ENCODE results near the gene CTU1. TPM values are rescaled to one million over a fixed set of nuclear protein-coding genes. Genes with fewer than 3 reads are reported as not detected.

The CTU1 gene
- total RNA-seq, 1 experiment from 2014 or later: 8.6 TPM

DNA sequence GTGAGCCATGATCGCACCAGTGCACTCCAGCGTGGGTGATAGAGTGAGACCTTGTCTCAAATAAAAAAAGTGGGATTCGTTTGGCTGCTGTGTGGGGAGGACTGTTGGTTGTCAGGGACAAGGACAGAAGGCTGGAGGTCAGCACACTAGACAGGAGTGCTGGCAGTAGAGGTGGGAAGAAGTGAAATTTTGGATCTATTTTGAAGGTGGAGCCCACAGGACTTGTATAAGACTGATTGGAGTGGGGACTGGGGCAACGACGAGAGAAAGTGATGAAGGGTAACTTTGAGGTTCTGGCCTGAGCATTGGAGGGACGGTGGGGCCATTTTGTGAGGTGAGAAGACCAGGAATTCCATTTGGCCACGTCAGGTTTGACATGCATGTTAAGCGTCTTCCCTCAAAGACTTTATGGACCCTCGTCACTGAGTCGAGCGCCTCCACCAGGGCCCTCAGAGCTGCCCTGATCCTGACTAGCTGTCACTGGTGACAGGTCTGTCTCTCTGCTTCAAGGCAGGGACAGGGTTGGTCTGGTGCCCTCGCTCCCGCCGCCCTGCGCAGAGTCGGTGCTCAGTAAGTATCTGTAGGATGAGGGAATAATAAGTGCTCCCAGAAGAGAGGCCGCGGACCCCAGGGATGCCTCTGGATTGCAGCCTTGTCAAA is 673 bp downstream of the CTU1 start:
- ATAC-seq (peak; percentile 6), DNase-seq (ENCODE audit: low spot score) (no peak)
- peak overlapping the region; percentile 90 for H3K4me3 Mint-ChIP-seq
- CTCF ChIA-PET: interaction anchor here (0.7 to 1.4 kb wide), 3 partner anchors 13 to 152 kb away, joined by 3 to 4 read pairs (median 3); no protein-coding TSS in a partner anchor
- H3K27ac Mint-ChIP-seq: peak overlapping the region; percentile 75
- TF ChIP-seq EMX1 (CRISPR knock-in tag; IDR thresholded peaks at IDR 0.05) (no peak), GRHL2 (CRISPR knock-in tag; IDR thresholded peaks at IDR 0.05; ENCODE audit: insufficient replicate concordance, severe bottlenecking) (no peak), ZNF263 (CRISPR knock-in tag; IDR thresholded peaks at IDR 0.05; ENCODE audit: low read depth) (no peak), ZNF396 (CRISPR knock-in tag; IDR thresholded peaks at IDR 0.05; ENCODE audit: borderline replicate concordance) (no peak)
- TF ChIP-seq, protein P1, sequence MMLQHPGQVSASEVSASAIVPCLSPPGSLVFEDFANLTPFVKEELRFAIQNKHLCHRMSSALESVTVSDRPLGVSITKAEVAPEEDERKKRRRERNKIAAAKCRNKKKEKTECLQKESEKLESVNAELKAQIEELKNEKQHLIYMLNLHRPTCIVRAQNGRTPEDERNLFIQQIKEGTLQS (CRISPR knock-in tag; conservative IDR thresholded peaks at IDR 0.05): no peak
- peaks cover 3% of the 10 kb centered on the region; the same call in 1 of the 2 replicates for H3K36me3 Mint-ChIP-seq
- H3K27me3 Mint-ChIP-seq (ENCODE audit: low read depth): peaks cover 9% of the 10 kb centered on the region
- peaks cover 8% of the 10 kb centered on the region for H3K4me1 Mint-ChIP-seq
- H3K9me3 Mint-ChIP-seq: no peaks in the 10 kb centered on the region
- POLR2A ChIA-PET: no interaction called here

DNA sequence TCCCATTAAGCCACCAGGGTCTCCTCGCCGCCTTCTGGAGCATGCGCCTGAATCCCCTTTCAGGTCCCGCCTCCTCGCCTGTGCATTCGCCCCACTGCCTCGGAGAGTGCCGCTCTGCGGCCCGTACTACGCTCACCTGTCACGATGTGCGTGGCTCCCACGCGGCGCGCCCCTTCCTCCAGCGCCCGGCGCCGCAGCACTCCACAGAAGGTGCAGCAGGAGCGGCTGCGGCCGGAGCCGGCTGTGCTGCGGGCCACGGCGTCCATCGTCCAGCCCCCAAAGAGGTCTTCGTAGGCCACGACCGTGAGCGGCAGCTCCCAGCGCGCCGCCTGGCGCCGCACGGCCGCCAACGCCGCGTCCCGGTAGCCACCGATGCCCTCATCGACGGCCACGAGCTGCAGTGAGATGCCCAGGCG is 4.3 kb downstream of the CTU1 start:
- DNase-seq (ENCODE audit: low spot score) (no peak), ATAC-seq (no peak)

DNA sequence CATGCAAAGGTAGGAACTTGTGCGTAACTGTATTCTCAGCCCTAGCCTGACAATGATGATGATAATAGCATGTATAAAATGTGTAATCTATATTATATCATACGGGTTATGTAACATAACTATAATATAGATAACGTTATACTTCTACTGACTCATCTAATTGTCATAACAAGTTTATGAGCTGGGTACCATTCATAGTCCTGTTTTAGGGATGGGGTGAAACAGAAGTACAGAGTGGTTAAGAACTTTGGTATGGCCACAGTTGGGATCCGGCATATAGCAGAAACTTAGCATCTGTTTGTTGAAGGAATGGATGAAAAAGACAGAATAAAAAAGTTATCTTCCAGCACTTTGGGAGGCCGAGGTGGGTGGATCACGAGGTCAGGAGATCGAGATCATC is 5.2 kb downstream of the CTU1 start:
- TF ChIP-seq ETV6 (CRISPR knock-in tag; IDR thresholded peaks at IDR 0.05) (no peak), SP1 (CRISPR knock-in tag; conservative IDR thresholded peaks at IDR 0.05) (no peak), ZNF317 (CRISPR knock-in tag; IDR thresholded peaks at IDR 0.05; ENCODE audit: borderline replicate concordance, low read depth) (no peak), ZNF232 (CRISPR knock-in tag; IDR thresholded peaks at IDR 0.05) (no peak), GTF2I (CRISPR knock-in tag; conservative IDR thresholded peaks at IDR 0.05) (no peak), JAZF1 (CRISPR knock-in tag; IDR thresholded peaks at IDR 0.05) (no peak), EMX1 (CRISPR knock-in tag; IDR thresholded peaks at IDR 0.05) (no peak), ESRRA (CRISPR knock-in tag; IDR thresholded peaks at IDR 0.05; ENCODE audit: borderline replicate concordance) (no peak)
- TF ChIP-seq, protein P2, sequence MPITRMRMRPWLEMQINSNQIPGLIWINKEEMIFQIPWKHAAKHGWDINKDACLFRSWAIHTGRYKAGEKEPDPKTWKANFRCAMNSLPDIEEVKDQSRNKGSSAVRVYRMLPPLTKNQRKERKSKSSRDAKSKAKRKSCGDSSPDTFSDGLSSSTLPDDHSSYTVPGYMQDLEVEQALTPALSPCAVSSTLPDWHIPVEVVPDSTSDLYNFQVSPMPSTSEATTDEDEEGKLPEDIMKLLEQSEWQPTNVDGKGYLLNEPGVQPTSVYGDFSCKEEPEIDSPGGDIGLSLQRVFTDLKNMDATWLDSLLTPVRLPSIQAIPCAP (CRISPR knock-in tag; IDR thresholded peaks at IDR 0.05): no peak
- TF ChIP-seq, protein P3, sequence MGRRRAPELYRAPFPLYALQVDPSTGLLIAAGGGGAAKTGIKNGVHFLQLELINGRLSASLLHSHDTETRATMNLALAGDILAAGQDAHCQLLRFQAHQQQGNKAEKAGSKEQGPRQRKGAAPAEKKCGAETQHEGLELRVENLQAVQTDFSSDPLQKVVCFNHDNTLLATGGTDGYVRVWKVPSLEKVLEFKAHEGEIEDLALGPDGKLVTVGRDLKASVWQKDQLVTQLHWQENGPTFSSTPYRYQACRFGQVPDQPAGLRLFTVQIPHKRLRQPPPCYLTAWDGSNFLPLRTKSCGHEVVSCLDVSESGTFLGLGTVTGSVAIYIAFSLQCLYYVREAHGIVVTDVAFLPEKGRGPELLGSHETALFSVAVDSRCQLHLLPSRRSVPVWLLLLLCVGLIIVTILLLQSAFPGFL (CRISPR knock-in tag; IDR thresholded peaks at IDR 0.05; ENCODE audit: borderline replicate concordance): no peak
- ATAC-seq: no peak
- Mint-ChIP-seq H3K9me3 (no peaks in the 10 kb centered on the region), H3K36me3 (peaks cover 7% of the 10 kb centered on the region; the same call in 1 of the 2 replicates), H3K4me3 (no peak overlapping the region), H3K4me1 (peaks cover 5% of the 10 kb centered on the region), H3K27me3 (ENCODE audit: low read depth) (no peaks in the 10 kb centered on the region), H3K27ac (no peak overlapping the region)
- no peak for DNase-seq (ENCODE audit: low spot score)
- POLR2A ChIA-PET: no interaction called here
- CTCF ChIA-PET: no interaction called here

More for the DNA sequence above, 4.3 kb downstream of the CTU1 start:
- no peaks in the 10 kb centered on the region; the same call in none of the 2 replicates for H3K27me3 Mint-ChIP-seq (ENCODE audit: low read depth)
- ChIA-PET POLR2A (interaction anchor here (0.6 kb wide), 1 partner anchor 68 kb away, joined by 6 read pairs; no protein-coding TSS in a partner anchor), CTCF (interaction anchor here (0.6 to 0.7 kb wide), 2 partner anchors 9 to 182 kb away, joined by 3 to 4 read pairs; no protein-coding TSS in a partner anchor)
- peaks cover 8% of the 10 kb centered on the region for H3K4me1 Mint-ChIP-seq
- peaks cover 7% of the 10 kb centered on the region; the same call in 1 of the 2 replicates for H3K36me3 Mint-ChIP-seq
- H3K9me3 Mint-ChIP-seq: no peaks in the 10 kb centered on the region
- no peak overlapping the region for H3K27ac Mint-ChIP-seq
- TF ChIP-seq, protein P4, sequence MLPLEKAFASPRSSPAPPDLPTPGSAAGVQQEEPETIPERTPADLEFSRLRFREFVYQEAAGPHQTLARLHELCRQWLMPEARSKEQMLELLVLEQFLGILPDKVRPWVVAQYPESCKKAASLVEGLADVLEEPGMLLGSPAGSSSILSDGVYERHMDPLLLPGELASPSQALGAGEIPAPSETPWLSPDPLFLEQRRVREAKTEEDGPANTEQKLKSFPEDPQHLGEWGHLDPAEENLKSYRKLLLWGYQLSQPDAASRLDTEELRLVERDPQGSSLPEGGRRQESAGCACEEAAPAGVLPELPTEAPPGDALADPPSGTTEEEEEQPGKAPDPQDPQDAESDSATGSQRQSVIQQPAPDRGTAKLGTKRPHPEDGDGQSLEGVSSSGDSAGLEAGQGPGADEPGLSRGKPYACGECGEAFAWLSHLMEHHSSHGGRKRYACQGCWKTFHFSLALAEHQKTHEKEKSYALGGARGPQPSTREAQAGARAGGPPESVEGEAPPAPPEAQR (CRISPR knock-in tag; IDR thresholded peaks at IDR 0.05): no peak
- TF ChIP-seq NR1H2 (CRISPR knock-in tag; IDR thresholded peaks at IDR 0.05): no peak
- TF ChIP-seq JUN (CRISPR knock-in tag; IDR thresholded peaks at IDR 0.05): no peak
- TF ChIP-seq ZNF423 (CRISPR knock-in tag; IDR thresholded peaks at IDR 0.05): no peak
- no peak for TF ChIP-seq HMGA2 (CRISPR knock-in tag; IDR thresholded peaks at IDR 0.05)
- no peak for TF ChIP-seq CBFB (CRISPR knock-in tag; IDR thresholded peaks at IDR 0.05; ENCODE audit: low read depth)
- TF ChIP-seq OVOL2 (CRISPR knock-in tag; IDR thresholded peaks at IDR 0.05; ENCODE audit: borderline replicate concordance): no peak
- TF ChIP-seq TEAD1 (CRISPR knock-in tag; IDR thresholded peaks at IDR 0.05): no peak
- TF ChIP-seq, protein P5, sequence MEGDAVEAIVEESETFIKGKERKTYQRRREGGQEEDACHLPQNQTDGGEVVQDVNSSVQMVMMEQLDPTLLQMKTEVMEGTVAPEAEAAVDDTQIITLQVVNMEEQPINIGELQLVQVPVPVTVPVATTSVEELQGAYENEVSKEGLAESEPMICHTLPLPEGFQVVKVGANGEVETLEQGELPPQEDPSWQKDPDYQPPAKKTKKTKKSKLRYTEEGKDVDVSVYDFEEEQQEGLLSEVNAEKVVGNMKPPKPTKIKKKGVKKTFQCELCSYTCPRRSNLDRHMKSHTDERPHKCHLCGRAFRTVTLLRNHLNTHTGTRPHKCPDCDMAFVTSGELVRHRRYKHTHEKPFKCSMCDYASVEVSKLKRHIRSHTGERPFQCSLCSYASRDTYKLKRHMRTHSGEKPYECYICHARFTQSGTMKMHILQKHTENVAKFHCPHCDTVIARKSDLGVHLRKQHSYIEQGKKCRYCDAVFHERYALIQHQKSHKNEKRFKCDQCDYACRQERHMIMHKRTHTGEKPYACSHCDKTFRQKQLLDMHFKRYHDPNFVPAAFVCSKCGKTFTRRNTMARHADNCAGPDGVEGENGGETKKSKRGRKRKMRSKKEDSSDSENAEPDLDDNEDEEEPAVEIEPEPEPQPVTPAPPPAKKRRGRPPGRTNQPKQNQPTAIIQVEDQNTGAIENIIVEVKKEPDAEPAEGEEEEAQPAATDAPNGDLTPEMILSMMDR (IDR thresholded peaks at IDR 0.05): no peak
- no peak for TF ChIP-seq IRF2 (CRISPR knock-in tag; IDR thresholded peaks at IDR 0.05; ENCODE audit: borderline replicate concordance, low read depth)
- no peak overlapping the region for H3K4me3 Mint-ChIP-seq

Measured in WTC11 (cell line).